SK-N-SH treated with all-trans-retinoic acid at 6 μM for 48 hours (cell line): ENCODE results near the gene SUN2.

ENCODE experiments used
- ARNTL ChIP-seq: fragments of 450-650 bp; formaldehyde crosslinking; IDR thresholded peaks from 2 replicates; pipeline ENCODE4 v1.5.0; 2020; ENCODE audit warnings: low read depth, mild to moderate bottlenecking, moderate library complexity, borderline replicate concordance
- CSDC2 ChIP-seq: fragments of 250-450 bp; sonication (Bioruptor Pico); IDR thresholded peaks from 2 replicates; pipeline ENCODE4 v1.5.0; 2020; ENCODE audit warnings: mild to moderate bottlenecking, moderate library complexity
- ISL1 ChIP-seq: fragments of 250-450 bp; sonication (Bioruptor Pico); IDR thresholded peaks from 2 replicates; pipeline ENCODE4 v2.1.2; 2022; ENCODE audit warnings: mild to moderate bottlenecking, moderate library complexity
- RARB ChIP-seq: fragments of 250-450 bp; sonication (Bioruptor Pico); IDR thresholded peaks from 2 replicates; pipeline ENCODE4 v1.8.0; 2021; ENCODE audit warnings: mild to moderate bottlenecking, moderate library complexity
- TCF4 ChIP-seq: fragments of 250-450 bp; sonication (Bioruptor Pico); IDR thresholded peaks from 2 replicates; pipeline ENCODE4 v1.8.0; 2021; ENCODE audit warnings: mild to moderate bottlenecking, moderate library complexity, borderline replicate concordance
- ZNF8 ChIP-seq: fragments of 450-650 bp; formaldehyde crosslinking; IDR thresholded peaks from 2 replicates; pipeline ENCODE4 v1.5.0; 2020; ENCODE audit warnings: mild to moderate bottlenecking, moderate library complexity
- TF ChIP-seq, protein P1 (sequence below): fragments of 250-450 bp; sonication (Bioruptor Pico); IDR thresholded peaks from 2 replicates; pipeline ENCODE4 v1.5.1; 2020; ENCODE audit warnings: low read depth, mild to moderate bottlenecking, moderate library complexity
- TF ChIP-seq, protein P2 (sequence below): fragments of 250-450 bp; sonication (Bioruptor Pico); IDR thresholded peaks from 2 replicates; pipeline ENCODE4 v1.8.0; 2020; ENCODE audit warnings: mild to moderate bottlenecking, moderate library complexity, borderline replicate concordance
- TF ChIP-seq, protein P3 (sequence below): fragments of 250-450 bp; sonication (Bioruptor Pico); IDR thresholded peaks from 2 replicates; pipeline ENCODE4 v1.5.0; 2020; ENCODE audit warnings: mild to moderate bottlenecking, moderate library complexity
- TF ChIP-seq, protein P4 (sequence below): fragments of 250-450 bp; sonication (Bioruptor Pico); IDR thresholded peaks from 2 replicates; pipeline ENCODE4 v1.5.1; 2021; ENCODE audit warnings: mild to moderate bottlenecking, moderate library complexity

DNA sequence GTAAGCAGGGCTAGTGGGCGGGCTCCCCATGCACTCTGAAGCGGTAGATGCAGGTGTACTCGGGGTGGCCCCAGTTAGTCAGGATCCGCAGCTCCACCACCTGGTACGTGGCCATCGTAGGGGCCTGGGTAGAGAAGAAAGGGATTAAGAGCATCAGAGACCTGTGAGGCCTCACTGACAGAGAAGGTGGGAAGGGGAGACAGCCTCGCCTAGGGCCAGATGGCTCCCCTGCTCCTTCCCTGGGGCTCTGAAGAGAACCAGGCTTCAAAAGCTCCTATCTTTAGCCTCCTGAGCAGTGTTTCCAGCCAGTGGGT, 19.6 kb downstream of the SUN2 start:
- TF ChIP-seq TCF4 (CRISPR knock-in tag) (no peak), ARNTL (CRISPR knock-in tag) (no peak), RARB (CRISPR knock-in tag) (no peak), CSDC2 (CRISPR knock-in tag) (no peak), ISL1 (CRISPR knock-in tag) (no peak), ZNF8 (CRISPR knock-in tag) (no peak)
- TF ChIP-seq, protein P1, sequence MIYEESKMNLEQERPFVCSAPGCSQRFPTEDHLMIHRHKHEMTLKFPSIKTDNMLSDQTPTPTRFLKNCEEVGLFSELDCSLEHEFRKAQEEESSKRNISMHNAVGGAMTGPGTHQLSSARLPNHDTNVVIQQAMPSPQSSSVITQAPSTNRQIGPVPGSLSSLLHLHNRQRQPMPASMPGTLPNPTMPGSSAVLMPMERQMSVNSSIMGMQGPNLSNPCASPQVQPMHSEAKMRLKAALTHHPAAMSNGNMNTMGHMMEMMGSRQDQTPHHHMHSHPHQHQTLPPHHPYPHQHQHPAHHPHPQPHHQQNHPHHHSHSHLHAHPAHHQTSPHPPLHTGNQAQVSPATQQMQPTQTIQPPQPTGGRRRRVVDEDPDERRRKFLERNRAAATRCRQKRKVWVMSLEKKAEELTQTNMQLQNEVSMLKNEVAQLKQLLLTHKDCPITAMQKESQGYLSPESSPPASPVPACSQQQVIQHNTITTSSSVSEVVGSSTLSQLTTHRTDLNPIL (CRISPR knock-in tag), result no peak
- TF ChIP-seq, protein P2, sequence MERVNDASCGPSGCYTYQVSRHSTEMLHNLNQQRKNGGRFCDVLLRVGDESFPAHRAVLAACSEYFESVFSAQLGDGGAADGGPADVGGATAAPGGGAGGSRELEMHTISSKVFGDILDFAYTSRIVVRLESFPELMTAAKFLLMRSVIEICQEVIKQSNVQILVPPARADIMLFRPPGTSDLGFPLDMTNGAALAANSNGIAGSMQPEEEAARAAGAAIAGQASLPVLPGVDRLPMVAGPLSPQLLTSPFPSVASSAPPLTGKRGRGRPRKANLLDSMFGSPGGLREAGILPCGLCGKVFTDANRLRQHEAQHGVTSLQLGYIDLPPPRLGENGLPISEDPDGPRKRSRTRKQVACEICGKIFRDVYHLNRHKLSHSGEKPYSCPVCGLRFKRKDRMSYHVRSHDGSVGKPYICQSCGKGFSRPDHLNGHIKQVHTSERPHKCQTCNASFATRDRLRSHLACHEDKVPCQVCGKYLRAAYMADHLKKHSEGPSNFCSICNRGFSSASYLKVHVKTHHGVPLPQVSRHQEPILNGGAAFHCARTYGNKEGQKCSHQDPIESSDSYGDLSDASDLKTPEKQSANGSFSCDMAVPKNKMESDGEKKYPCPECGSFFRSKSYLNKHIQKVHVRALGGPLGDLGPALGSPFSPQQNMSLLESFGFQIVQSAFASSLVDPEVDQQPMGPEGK, result no peak
- TF ChIP-seq, protein P3, sequence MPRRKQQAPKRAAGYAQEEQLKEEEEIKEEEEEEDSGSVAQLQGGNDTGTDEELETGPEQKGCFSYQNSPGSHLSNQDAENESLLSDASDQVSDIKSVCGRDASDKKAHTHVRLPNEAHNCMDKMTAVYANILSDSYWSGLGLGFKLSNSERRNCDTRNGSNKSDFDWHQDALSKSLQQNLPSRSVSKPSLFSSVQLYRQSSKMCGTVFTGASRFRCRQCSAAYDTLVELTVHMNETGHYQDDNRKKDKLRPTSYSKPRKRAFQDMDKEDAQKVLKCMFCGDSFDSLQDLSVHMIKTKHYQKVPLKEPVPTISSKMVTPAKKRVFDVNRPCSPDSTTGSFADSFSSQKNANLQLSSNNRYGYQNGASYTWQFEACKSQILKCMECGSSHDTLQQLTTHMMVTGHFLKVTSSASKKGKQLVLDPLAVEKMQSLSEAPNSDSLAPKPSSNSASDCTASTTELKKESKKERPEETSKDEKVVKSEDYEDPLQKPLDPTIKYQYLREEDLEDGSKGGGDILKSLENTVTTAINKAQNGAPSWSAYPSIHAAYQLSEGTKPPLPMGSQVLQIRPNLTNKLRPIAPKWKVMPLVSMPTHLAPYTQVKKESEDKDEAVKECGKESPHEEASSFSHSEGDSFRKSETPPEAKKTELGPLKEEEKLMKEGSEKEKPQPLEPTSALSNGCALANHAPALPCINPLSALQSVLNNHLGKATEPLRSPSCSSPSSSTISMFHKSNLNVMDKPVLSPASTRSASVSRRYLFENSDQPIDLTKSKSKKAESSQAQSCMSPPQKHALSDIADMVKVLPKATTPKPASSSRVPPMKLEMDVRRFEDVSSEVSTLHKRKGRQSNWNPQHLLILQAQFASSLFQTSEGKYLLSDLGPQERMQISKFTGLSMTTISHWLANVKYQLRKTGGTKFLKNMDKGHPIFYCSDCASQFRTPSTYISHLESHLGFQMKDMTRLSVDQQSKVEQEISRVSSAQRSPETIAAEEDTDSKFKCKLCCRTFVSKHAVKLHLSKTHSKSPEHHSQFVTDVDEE (CRISPR knock-in tag), result no peak
- TF ChIP-seq, protein P4, sequence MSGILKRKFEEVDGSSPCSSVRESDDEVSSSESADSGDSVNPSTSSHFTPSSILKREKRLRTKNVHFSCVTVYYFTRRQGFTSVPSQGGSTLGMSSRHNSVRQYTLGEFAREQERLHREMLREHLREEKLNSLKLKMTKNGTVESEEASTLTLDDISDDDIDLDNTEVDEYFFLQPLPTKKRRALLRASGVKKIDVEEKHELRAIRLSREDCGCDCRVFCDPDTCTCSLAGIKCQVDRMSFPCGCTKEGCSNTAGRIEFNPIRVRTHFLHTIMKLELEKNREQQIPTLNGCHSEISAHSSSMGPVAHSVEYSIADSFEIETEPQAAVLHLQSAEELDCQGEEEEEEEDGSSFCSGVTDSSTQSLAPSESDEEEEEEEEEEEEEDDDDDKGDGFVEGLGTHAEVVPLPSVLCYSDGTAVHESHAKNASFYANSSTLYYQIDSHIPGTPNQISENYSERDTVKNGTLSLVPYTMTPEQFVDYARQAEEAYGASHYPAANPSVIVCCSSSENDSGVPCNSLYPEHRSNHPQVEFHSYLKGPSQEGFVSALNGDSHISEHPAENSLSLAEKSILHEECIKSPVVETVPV (CRISPR knock-in tag), result no peak
